Stomach (tissue), 9 donors: ENCODE data around the gene CXADR. TPM values are rescaled to one million over a fixed set of nuclear protein-coding genes. Genes with fewer than 3 reads are reported as not detected.

ENCODE experiments used
- DNase-seq, 2 donors: peaks; one replicate each; pipeline versions ENCODE4 v3.0.0 to v3.0.0-alpha.2; 2013 to 2019
- H3K27ac ChIP-seq, 5 donors: fragments of 200-600 bp in 4 of 5; sonication (generic) in 4 of 5; one replicate each; pipeline ENCODE4 v1.5.1; 2013 to 2019; ENCODE audit warnings: mild to moderate bottlenecking in 1 of 5, moderate library complexity in 1 of 5
- H3K27me3 ChIP-seq, 3 donors: fragments of 200-600 bp; sonication (generic); one replicate each; pipeline ENCODE4 v1.5.1; 2017 to 2019; ENCODE audit warnings: mixed run types in 1 of 3
- H3K36me3 ChIP-seq, 4 donors: fragments of 200-600 bp; sonication (generic); 1 replicate in 3 of 4; 2 replicates in 1 of 4; pipeline ENCODE4 v1.5.1; 2016 to 2019
- H3K4me1 ChIP-seq, 4 donors: fragments of 200-600 bp; sonication (generic); one replicate each; pipeline ENCODE4 v1.5.1; 2016 to 2019
- H3K4me3 ChIP-seq, 4 donors: fragments of 200-600 bp; sonication (generic) in 3 of 4; one replicate each; pipeline ENCODE4 v1.5.1; 2016 to 2019; ENCODE audit warnings: mild to moderate bottlenecking in 1 of 4
- H3K9me3 ChIP-seq, 4 donors: fragments of 200-600 bp; sonication (generic); one replicate each; pipeline ENCODE4 v1.5.1; 2016 to 2019
- EP300 ChIP-seq: sonication (generic); formaldehyde crosslinking; IDR thresholded peaks from one replicate; pipeline ENCODE4 v1.6.1; 2017; ENCODE audit warnings: antibody characterized with exemption
- POLR2A ChIP-seq, 4 donors: fragments of 450-650 bp; IDR thresholded peaks; one replicate each; pipeline ENCODE4 v1.6.1; 2016; ENCODE audit warnings: antibody characterized with exemption in 4 of 4, control low read depth in 2 of 4, mild to moderate bottlenecking in 1 of 4, moderate library complexity in 1 of 4
- POLR2AphosphoS5 ChIP-seq, 3 donors: sonication (generic); formaldehyde crosslinking; IDR thresholded peaks; one replicate each; pipeline ENCODE4 v1.6.1; 2016; ENCODE audit warnings: antibody characterized with exemption in 3 of 3
- WGBS, 5 donors: extraction: QIAGEN DNeasy Blood & Tissue Kit in 3 of 5; methylation state at CpG; one replicate each; pipeline versions ENCODE4 v1.1.5 to v1.1.7; 2013 to 2018; 5-methylcytosine and 5-hydroxymethylcytosine counted together
- intact Hi-C: fragments of 100-400 bp; cut with DNase I; formaldehyde crosslinking; loops from one replicate; pipeline ENCODE4 v1.15.1; 2023; ENCODE audit warnings: low total_unique reads
- polyA plus RNA-seq, 3 donors: library from polyadenylated mRNA; stranded (reverse); fragments of 200-250 nt; gene quantifications; one replicate each; pipeline ENCODE4 v1.2.3, GENCODE V29; 2013
- total RNA-seq, 5 donors: library from RNA; depleted of rRNA; stranded (reverse); fragments of >200 nt; gene quantifications; one replicate each; pipeline versions ENCODE4 v1.1.0 to v1.2.3, GENCODE V29; 2014 to 2016
- TF ChIP-seq, protein P1 (sequence below), 7 experiments: fragments of 450-650 bp in 4 of 7; fragments of 200-600 bp in 3 of 7; sonication (generic) in 3 of 7; IDR thresholded peaks; one replicate each; pipeline ENCODE4 v1.5.1; 2016 to 2019; ENCODE audit warnings: antibody characterized with exemption in 7 of 7, control low read depth in 2 of 7, mild to moderate bottlenecking in 1 of 7
- donor health status: healthy with polysubstance abuse.
- donor health status: Bipolar disorder and iron deficiency.
- donor health status: healthy.

The CXADR gene
- total and polyA plus RNA-seq, 8 donors, result 2.3 to 174 (median 23.7) TPM

DNA sequence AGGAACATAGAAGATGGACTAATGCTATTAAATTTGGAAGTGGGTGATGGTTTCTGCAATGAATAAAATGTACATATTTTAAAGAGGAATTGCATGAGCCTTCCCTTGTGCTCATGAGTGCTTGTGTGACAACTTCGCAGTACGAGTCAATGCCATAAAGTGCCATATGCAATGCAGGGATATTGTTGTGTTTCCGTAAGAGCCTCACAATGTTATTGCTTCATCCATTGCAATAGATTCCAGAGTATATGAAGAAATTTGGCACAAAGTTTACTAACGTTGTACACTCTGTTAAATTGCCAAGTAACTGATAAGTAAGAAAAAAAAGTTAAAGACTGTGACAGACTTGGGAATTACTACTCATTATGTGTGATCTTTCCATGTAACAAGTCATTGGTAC lies 77.6 kb downstream of the CXADR start:
- no peak for DNase-seq
- Histone ChIP-seq H3K27ac (no peak overlapping the region), H3K4me1 (peaks cover 0 to 10% (median 3%) of the 10 kb centered on the region in 4 donors), H3K9me3 (no peaks in the 10 kb centered on the region), H3K4me3 (no peak overlapping the region), H3K27me3 (no peaks in the 10 kb centered on the region), H3K36me3 (peaks cover 8 to 28% (median 27%) of the 10 kb centered on the region in 4 donors)
- TF ChIP-seq EP300 (no peak), POLR2A (IDR thresholded peaks at IDR 0.05) (no peak), POLR2AphosphoS5 (IDR thresholded peaks at IDR 0.05) (no peak)
- TF ChIP-seq, protein P1, sequence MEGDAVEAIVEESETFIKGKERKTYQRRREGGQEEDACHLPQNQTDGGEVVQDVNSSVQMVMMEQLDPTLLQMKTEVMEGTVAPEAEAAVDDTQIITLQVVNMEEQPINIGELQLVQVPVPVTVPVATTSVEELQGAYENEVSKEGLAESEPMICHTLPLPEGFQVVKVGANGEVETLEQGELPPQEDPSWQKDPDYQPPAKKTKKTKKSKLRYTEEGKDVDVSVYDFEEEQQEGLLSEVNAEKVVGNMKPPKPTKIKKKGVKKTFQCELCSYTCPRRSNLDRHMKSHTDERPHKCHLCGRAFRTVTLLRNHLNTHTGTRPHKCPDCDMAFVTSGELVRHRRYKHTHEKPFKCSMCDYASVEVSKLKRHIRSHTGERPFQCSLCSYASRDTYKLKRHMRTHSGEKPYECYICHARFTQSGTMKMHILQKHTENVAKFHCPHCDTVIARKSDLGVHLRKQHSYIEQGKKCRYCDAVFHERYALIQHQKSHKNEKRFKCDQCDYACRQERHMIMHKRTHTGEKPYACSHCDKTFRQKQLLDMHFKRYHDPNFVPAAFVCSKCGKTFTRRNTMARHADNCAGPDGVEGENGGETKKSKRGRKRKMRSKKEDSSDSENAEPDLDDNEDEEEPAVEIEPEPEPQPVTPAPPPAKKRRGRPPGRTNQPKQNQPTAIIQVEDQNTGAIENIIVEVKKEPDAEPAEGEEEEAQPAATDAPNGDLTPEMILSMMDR (IDR thresholded peaks at IDR 0.05), result no peak
- WGBS, 5 donors, result 39 to 68% (median 64%) methylated on average over 4 of the region's 4 CpGs
- intact Hi-C loops, result no loop called here

DNA sequence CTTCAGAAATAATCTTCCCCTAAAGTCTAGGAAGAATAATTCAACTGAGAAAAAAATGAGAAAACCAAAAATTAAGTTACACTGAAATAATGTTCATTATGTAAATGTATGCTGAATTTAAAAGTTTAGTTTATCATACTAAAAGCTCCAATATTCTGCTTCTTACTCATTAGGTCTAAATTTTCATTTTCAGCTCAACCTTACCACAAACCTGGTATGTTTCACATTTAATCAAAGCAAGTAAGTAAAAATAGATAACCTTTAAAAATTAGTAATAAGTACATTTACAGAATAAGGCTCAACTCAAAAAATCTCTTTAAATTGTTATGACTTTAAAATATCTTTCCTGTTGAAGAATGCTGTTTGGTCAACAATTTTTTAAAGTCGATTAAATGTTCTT lies 84.8 kb downstream of the CXADR start:
- peaks cover 19 to 96% (median 83%) of the 10 kb centered on the region in 4 donors for H3K36me3 ChIP-seq
- intact Hi-C loops, result no loop called here
- no peaks in the 10 kb centered on the region for H3K9me3 ChIP-seq
- WGBS, 5 donors, result 52 to 72% (median 62%) methylated on average over 1 of the region's 1 CpG
- no peaks in the 10 kb centered on the region for H3K27me3 ChIP-seq
- TF ChIP-seq POLR2A (IDR thresholded peaks at IDR 0.05), result no peak
- TF ChIP-seq EP300, result no peak
- TF ChIP-seq POLR2AphosphoS5 (IDR thresholded peaks at IDR 0.05), result no peak
- TF ChIP-seq, protein P1 (IDR thresholded peaks at IDR 0.05), result no peak
- H3K4me3 ChIP-seq, result no peak overlapping the region
- DNase-seq, result no peak
- H3K4me1 ChIP-seq, result no peaks in the 10 kb centered on the region
- H3K27ac ChIP-seq, result no peak overlapping the region

DNA sequence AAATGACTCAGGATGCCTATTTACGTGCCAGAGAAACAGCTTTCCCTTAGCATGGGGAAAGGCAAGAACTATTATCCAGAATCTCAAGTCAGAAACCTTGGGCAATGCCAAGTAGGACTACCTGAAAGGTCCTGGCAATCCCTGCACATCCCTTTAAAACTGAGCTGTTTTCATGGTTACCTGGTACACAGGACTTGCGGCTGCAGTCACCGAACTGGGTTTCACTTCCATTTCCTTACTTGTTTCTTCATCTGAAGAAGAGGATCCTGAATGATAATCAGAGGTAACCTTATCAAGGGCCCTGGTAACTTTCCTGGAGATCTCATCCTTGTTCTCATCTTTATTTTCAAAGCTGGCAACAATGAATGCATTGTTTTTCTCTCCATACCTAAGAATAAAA lies 85.6 kb downstream of the CXADR start:
- DNase-seq, result no peak
- H3K4me3 ChIP-seq, result no peak overlapping the region
- no peak for TF ChIP-seq EP300
- TF ChIP-seq POLR2AphosphoS5 (IDR thresholded peaks at IDR 0.05), result no peak
- TF ChIP-seq POLR2A (IDR thresholded peaks at IDR 0.05), result no peak
- TF ChIP-seq, protein P1 (IDR thresholded peaks at IDR 0.05), result no peak
- no peak overlapping the region for H3K27ac ChIP-seq
- H3K4me1 ChIP-seq, result no peaks in the 10 kb centered on the region
- intact Hi-C loops, result no loop called here
- WGBS, 5 donors, result 79 to 96% (median 89%) methylated on average over 3 of the region's 3 CpGs
- no peaks in the 10 kb centered on the region for H3K27me3 ChIP-seq
- no peaks in the 10 kb centered on the region for H3K9me3 ChIP-seq
- H3K36me3 ChIP-seq, result peaks cover 27 to 96% (median 83%) of the 10 kb centered on the region in 4 donors

DNA sequence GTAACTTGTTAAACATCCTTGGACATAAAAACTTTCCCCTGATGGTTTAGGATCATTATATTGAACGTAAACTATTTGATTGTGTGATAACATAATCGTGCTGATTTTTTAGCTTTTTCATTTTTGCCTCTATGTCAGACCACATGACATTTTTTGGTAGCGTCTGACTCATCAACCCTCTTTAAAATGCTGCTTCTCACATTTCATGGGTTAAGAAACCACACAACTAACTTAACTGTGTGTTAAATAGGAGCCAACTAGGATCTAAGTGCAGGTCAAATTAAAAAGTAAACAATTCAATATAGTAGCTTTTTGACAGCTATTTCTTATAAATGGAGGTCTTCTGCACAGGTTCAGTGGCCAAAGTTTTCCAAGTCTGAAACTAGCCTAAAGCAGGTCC lies 90.0 kb downstream of the CXADR start:
- Histone ChIP-seq H3K27ac (no peak overlapping the region), H3K4me1 (peaks cover 0 to 16% (median 5%) of the 10 kb centered on the region in 4 donors), H3K36me3 (peaks cover 26 to 76% (median 66%) of the 10 kb centered on the region in 4 donors), H3K9me3 (no peaks in the 10 kb centered on the region), H3K4me3 (no peak overlapping the region), H3K27me3 (no peaks in the 10 kb centered on the region)
- no peak for DNase-seq
- intact Hi-C loops, result no loop called here
- TF ChIP-seq EP300 (no peak), POLR2AphosphoS5 (IDR thresholded peaks at IDR 0.05) (no peak), POLR2A (IDR thresholded peaks at IDR 0.05) (no peak)
- TF ChIP-seq, protein P1 (IDR thresholded peaks at IDR 0.05), result no peak
- WGBS, 5 donors, result 64 to 76% (median 66%) methylated on average over 3 of the region's 3 CpGs
